ENCODE measurements around the gene SYT14.
"Not testable (repeated sequence)": the region's sequence is repeated elsewhere in the genome, so short reads cannot be mapped to it uniquely, and the experiment has no call there.

Gene SYT14

DNA sequence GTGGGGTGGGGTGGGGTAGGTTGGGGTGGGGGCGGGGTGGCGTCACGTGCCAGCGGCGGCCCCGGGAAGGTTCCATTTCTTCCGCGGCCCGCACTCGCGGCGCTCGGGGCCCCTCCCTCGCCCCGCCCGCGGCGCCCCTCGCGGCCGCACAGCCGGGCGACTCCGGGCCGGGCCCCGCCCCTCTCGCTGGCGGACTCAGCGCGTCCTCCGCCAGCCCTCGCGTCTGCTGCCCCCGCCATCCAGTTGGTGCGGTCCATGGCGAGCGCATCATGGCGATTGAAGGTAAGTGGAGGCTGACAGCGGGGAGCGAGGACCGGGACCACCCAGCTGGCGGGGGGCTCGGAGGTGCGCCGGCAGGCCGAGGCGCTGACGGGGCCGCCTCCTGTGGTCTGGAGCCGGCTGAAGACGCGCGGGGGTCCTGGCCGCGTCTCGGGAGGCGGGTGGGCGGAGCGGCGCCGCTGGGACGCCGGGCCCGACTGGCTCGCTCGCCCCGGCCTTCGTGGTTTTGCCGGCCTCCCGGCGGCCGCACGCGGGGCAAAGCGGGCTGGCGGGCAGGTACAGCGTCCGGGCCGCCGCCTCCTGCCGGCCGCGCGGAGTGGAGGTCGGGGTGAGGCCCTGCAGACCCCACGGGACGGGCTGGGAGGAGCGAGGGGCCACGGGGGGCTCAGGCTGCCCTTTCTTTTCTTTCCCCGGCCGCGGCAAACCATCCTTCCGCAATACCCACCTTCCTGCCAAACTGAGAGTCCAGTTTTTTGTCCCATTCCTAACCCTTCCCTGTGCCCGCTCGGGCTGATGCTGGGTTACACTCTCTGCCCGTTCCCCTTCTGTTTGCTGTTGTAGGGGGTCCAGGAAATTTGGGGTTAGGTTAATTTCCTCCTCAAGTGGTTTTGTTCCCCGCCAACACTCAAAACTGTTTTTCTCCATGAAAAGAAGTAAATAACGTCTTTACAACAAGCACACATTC lies at the start of gene SYT14:
TSS of gene SYT14 (plus strand) at position 222 of the 964 bp plus-strand sequence. CDS start at position 270, 48 bp downstream.
- peak; percentile 73 for DNase-seq

DNA sequence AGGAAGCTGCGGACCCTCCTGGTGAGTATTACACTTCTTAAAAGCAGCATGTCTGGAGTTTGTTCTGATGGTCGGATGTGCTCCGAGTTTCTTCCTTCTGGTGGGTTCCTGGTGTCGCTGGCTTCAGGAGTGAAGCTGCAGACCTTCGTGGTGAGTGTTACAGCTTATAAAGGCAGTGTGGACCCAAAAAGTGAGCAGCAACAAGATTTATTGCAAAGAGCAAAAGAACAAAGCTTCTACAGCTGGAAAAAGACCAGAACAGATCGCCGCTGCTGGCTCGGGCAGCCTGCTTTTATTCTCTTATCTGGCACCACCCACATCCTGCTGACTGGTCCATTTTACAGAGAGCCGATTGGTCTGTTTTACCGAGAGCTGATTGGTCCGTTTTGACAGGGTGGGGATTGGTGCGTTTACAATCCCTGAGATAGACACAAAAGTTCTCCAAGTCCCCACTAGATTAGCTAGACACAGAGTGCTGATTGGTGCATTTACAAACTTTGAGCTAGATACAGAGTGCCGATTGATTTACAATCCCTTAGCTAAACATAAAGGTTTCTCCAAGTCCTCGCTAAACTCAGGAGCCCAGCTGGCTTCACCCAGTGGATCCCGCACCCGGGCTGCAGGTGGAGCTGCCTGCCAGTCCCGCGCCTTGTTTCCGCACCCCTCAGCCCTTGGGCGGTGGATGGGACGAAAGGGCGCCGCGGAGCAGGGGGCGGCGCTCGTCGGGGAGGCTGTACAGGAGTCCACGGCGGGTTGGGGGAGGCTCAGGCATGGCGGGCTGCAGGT lies 49.5 kb upstream of the SYT14 start:
- DNase-seq: not testable (repeated sequence)

DNA sequence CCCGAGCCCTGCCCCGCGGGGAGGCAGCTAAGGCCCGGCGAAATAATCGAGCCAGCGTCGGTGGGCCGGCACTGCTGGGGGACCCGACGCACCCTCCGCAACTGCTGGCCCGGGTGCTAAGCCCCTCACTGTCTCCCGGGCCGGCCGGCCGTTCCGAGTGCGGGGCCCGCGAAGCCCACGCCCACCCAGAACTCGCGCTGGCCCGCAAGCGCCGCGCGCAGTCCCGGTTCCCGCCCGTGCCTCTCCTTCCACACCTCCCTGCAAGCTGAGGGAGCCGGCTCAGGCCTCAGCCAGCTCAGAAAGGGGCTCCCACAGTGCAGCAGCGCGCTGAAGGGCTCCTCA lies 49.0 kb upstream of the SYT14 start:
- DNase-seq: no peak

DNA sequence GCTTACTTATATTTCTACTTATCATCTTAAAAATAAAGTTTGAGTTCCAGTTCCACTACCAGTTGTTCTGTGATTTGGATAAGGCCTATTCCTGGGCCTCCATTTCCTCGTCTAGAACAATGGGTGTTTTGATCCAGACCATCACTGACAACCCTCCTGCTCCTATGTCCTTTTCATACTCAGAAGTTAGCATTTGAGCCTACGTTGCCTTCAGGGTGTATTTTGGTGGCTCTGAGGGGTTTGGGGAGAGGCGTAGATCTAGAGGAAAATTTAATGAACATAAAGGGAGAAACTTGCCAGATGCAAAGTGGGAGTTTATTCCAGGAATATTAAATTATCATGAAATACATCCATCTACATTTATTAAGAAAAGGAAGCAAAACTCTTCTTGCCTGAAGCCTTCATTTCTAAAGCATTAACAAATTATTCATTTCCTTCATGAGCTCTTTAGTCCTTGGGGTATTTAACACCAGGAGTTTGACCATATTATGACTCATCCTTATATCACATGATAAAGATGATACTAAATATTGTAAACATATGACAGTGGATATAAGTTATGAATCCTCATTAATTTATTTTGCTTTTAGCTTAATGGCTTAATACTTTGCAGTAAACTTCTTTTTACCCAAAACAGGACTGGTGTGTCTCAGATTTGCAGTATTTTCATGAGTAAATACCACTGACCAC lies 47.2 kb upstream of the SYT14 start:
- DNase-seq: peak; percentile 56

DNA sequence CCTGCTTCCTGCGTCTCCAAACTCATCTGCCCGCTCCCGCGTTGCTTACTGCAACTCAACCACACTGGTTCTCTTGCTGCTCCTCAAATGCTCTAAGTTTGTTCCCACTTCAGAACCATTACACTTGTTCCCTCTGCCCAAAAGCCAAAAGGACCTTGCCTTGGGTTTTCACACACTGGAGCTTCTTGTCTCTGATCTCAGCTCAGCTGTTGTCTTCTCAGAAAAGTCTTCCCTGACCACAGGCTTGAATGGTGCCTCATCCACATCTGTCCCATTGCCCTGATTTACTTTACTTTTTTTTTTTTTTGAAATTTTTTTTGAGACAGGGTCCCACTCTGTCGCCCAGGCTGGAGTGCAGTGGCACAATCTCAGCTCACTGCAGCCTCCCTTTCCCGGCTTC lies 44.3 kb upstream of the SYT14 start:
- no peak for DNase-seq

DNA sequence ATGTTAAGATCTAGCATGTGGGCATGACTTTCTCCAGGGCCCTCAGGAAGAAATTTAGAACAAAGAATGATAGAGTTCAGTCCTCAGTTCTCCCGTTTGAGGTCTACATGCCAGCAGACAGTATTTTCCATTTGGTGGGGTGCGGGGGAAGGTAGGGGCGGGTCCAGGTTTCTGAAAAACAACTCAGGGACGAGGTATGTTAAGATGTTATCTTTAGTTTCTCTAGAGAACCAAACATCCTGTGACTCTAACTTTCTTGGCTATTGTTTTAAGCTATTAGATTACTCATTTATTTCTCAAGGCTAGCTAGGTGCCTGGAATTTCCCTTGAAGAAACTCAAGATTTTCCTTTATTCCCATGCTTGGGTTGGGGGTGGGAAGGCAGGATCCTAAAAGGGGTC lies 42.3 kb upstream of the SYT14 start:
- peak; percentile 71 for DNase-seq

DNA sequence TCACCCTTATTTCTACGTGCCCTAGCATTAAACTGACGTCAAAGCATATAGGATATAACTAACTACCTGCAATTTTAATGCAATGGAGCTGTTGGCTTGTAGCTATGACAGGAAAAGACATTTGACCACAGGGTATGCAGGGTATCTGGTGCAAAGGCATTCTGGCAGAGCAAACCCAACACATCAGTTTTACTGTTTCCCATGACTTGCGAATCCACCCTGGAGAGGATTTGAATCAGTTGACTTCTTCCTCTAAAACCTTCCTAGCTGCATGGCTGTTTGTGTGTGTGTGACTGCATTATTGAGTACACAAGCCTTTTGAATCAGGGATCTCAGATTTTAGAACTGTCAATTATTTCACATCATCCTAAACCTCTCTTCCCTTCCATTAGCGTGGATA lies 41.7 kb upstream of the SYT14 start:
- no peak for DNase-seq

DNA sequence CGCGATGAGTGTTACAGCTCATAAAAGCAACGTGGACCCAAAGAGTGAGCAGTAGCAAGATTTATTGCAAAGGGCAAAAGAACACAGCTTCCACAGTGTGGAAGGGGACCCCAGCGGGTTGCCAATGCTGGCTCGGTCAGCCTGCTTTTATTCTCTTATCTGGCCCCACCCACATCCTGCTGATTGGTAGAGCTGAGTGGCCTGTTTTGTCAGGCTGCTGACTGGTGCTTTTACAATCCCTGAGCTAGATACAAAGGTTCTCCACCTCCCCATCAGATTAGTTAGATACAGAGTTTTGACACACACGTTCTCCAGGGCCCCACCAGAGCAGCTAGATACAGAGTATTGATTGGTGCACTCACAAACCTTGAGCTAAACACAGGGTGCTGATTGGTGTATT lies 39.7 kb upstream of the SYT14 start:
- not testable (repeated sequence) for DNase-seq

DNA sequence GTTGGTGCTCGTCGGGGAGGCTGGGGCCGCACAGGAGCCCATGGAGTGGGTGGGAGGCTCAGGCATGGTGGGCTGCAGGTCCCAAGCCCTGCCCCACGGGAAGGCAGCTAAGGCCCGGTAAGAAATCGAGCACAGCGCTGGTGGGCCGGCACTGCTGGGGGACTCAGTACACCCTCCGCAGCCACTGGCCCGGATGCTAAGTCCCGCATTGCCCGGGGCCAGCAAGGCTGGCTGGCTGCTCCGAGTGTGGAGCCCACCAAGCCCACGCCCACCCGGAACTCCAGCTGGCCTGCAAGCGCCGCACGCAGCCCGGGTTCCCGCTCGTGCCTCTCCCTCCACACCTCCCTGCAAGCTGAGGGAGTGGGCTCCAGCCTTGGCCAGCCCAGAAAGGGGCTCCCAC lies 39.2 kb upstream of the SYT14 start:
- not testable (repeated sequence) for DNase-seq

DNA sequence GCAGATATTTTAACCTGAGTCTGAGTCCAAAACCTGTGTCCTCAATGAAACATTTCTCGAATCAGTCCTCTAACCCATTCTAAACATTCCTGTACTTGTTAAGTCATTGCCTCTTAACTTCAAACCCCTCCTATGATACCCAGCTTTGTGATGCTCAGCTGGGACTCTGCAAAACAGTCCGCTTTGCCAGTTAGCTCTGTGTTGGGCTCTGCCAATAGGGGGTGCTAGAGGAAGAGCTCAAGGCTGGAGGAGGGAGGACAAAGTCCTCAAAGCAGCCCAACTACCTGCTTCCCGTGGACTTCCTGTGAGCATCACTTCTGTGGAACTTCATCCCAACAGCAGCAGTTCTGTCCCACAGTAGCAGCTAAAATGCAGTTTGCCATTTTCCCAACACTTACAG lies 38.1 kb upstream of the SYT14 start:
- DNase-seq: no peak

DNA sequence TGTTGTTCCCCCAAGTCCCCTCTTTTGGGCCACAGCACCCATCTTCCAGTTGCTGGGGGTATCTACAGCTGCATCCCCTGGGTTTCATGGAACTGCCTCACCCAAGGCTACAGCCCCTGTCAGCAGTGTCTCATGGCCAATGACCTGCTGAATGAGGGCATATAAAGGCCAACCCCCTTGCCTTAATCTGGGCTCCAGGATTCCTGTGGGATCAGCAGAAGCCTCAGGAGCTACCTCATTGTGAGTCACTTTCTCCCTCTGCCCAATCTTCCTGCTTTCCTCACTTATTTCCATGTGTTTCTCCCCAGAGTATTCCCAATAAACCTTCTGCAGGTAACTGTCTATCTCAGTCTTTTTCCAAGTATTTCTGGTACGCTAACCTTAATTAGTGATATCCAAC lies 37.3 kb upstream of the SYT14 start:
- peak; percentile 79 for DNase-seq

DNA sequence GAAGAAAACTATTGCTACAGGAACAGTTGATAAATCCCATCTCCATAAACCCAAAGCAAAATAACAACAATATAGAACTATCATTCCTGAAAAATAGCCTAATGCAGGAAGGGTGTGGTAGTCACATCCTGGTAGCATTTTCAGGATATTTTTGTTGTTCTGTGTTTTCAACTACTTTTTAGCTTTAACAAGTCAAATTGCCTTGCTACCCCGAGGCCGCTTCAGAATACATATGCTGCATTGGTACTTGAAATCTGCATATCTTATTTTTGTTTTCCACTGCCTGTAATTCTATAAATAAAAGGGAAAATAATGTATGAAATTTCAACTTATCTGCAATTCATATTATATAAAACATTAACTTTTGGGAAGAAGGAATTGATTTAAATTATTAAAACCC lies 36.8 kb upstream of the SYT14 start:
- no peak for DNase-seq

DNA sequence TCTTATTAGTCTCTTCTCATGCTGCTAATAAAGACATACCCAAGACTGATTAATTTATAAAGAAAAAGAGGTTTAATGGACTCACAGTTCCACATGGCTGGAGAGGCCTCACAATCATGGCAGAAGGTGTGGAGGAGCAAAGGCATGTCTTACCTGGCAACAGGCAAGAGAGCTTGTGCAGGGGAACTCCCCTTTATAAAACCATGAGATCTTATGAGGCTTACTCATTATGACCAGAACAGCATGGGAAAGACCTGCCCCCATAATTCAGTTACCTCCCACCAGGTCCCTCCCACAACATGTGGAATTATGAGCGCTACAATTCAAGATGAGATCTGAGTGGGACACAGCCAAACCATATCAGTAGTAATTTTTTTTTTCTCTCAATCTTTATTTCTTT lies 33.2 kb upstream of the SYT14 start:
- not testable (repeated sequence) for DNase-seq

DNA sequence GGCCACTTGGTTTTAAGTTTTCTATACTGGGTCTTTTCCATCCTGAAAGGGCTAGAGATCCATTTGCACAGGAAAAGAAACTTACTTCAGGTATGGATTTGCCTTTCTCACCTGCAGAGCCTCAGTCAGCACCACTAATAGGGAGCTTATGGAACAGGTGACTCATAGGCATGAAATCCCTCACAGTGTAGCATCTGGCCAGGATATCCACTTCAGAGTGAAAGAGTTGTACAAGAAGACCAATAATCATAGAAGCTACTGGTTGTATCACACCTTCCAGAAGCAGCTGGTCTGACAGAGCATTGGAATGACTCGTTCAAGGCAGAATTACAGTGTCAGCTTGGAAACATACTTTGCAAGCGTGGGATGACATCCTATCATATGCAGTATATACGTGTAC lies 26.3 kb upstream of the SYT14 start:
- no peak for DNase-seq

DNA sequence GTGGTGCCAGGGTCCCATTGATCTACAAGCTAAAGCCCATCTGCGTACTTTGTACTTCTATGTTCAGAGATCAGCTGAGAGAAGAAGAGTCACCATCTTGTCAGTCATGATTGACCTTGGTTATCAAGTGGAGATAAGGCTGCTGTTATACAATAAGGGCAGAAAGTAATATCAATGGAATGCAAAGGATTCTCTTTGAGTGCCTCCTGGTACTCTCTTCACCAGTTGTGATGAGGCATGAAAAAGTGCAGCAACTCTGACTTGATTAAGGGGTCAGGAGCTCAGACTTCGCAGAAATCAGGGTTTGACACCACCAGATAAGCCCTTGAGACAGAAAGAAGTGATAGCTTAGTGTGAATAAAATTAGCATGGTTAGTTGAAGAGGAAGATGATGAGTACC lies 25.7 kb upstream of the SYT14 start:
- DNase-seq: no peak

DNA sequence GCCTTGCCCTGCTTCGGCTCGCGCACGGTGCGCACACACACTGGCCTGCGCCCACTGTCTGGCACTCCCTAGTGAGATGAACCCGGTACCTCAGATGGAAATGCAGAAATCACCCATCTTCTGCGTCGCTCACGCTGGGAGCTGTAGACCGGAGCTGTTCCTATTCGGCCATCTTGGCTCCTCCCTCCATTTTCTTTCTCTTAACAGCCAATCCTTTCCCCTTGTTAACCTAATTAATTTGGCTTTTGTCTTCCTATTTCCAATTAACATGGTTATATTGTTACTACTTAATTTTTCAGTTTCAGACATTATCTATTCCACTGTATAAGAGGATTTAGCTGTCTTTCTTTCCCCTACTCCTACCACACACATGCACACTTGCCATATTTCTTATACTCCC lies 18.4 kb upstream of the SYT14 start:
- not testable (repeated sequence) for DNase-seq

DNA sequence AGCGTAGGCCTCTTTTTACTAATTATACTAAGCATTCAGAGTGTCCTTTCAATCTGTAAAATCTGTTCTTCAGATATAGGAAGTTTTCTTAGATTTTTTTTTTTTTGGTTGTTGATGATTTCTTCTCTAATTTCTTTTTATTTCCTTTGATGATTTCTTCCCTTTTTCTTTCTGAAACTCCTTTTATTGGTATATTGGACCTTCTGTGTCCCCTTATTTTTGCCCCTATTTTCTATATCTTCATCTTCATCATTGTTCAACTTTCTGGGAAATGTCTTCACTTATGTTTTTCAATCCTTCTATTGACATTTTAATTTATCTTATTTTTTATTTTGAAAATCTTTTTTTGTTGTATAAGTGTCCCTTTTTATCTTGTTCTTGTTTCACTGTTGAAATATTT lies 17.2 kb upstream of the SYT14 start:
- no peak for DNase-seq

DNA sequence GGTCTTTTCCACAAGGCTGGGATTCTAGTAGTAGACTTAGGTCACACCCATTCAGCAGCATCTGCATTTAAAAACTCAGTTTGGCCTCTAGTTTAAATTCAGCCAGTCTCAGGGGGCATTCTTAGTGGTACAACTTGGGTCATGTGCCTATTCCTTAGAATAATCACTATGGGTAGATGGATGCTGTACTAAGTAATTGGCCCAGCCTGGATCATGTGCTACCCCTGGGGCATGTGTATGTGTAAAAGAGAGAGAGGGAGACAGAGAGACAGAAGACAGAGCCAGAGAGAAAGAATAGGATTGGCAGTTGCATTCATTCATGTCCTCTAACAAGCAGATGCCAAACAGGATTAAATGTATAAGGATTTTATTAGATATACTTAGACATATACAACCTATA lies 13.6 kb upstream of the SYT14 start:
- DNase-seq: no peak

DNA sequence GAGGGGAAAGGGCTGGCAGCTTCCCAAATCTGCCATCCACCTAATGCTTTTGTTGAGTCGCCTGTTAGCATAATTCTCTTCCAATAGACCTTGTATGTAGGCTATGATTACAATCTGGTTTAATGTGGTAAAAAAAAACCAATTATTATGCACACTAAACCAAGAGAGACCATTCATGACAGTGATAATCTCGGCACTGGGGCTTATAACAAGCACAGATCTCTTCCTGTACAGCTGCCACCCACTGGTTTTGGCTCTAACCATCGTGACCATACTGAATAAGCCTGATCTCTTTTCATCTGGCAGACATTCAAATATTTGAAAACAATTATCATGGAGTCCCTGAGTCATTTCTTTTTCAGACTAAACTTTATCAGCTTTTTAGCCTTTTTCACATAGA lies 12.0 kb upstream of the SYT14 start:
- DNase-seq: peak; percentile 76

DNA sequence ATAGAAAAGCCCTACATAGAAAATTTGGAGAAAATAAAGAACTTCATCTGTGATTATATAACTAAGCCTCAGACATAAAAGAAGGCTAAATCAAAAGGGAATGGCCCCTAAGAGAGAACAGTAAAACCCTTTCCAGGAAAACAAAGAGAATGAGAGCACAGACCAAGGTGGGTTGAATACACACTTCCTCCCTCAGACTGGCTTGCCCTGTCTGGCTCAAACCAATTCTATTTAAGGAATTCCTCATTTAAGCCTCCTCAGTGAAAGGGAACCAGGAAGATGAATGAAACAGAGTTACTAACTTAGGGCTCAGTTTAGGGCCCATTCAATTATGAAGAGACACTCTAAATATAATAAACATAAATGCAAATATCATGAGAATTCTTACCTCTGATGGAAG lies 10.6 kb upstream of the SYT14 start:
- no peak for DNase-seq

DNA sequence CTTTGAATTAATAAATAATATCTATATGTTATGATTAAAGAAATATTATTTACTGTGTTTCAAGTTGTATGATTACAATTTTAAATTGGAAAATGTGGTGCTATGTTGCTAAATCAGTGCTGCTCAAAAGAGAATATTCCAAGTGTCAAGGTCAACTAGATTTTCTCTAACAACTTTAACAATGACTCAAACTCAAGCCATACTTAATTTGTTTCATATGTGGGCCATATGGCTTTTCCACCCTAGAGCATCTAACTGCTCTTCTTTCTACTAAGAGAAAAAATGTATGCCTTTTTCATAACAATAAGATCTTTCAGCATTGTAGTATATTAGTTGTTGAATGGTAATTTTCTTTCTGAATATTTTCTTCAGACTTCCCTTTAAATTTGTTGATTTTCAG lies 8.3 kb upstream of the SYT14 start:
- peak; percentile 9 for DNase-seq

DNA sequence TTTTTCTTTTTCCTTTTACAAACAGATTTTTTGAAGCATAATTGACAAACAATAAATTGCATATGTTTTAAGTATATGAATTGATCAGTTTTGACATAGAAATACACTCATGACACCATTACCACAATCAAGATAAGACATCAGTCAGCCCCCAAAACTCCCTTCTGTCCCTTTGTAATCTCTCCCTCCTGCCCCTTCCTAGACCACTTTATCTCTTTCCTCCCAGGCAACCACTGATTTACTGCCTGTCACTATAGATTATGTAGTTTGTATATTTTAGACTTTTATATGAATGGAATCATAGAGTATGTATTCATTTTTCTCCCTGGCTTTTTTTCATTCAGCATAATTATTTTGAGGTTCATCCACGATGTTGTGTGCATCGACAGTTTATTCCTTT lies 6.9 kb upstream of the SYT14 start:
- no peak for DNase-seq

DNA sequence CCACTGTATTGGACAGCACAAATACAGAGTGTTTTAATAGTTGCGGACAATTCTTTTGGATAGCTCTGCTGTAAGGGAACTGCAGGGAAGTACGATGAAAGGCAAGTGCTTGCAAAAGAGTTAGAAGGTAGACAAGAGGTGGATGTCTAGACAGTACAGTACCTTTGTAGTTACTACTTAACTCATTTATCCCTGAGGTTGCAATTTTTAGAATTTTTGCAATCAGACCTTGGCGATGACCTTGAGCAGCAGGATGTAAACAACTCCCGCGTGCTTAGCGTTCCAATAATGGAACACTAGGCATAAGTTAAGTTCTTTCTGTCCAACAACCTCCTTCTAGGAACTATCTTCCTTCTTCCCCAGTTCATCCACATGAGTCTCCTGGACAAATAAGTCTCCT lies 1.9 kb upstream of the SYT14 start:
- no peak for DNase-seq

DNA sequence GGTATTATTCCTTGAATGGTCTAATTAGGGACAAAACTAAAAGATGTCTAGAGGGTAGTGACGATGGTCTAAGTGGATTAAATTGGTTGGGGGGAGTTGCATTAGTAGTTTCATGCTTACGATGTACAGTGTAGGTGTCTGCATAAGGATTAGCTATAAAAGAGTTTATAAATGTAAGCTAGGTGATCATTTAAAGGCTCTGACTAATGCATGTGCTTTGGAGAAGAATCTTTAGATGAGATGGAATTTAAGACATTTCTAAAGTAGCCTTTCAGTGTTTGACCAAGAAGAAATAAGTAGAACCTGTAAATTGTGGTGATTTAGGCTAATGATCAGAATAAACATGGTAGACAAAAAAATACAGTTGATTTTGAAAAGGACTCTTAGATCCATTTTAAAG lies 7.4 kb downstream of the SYT14 start:
- no peak for DNase-seq
